K562 (cell line): ENCODE data around the gene GPRIN3. TPM values are rescaled to one million over a fixed set of nuclear protein-coding genes. Genes with fewer than 3 reads are reported as not detected.

Experiments
- ATAC-seq: fragments of 200-7000 bp; cut with Tn5 transposase; 3 replicates; pipeline ENCODE4 v1.9.1; 2020; ENCODE audit warnings: moderate library complexity
- BruUV-seq: library from RNA; stranded (reverse); fragments of 400-500 nt; replicated peaks from 2 replicates; lab custom pipeline; 2021; lab: Mats Ljungman, UMichigan
- CTCF ChIA-PET: fragments of 300-600 bp; formaldehyde crosslinking; extraction: SDS; loops from one replicate; lab custom pipeline; 2021; ENCODE audit warnings: low intra/inter-chr PET ratio; lab: Yijun Ruan, JAX
- POLR2A ChIA-PET: fragments of 300-600, 350-650 bp; sonication (Branson Sonifier 250); formaldehyde crosslinking; extraction: SDS; loops from one replicate; lab custom pipeline; 2021; ENCODE audit warnings: antibody characterized with exemption, inconsistent platforms; lab: Yijun Ruan, JAX
- DNase-seq, 4 experiments: peaks; one replicate each; pipeline versions ENCODE4 v3.0.0 to v3.0.0-alpha.2; 2011 to 2018; ENCODE audit warnings: low spot score in 3 of 4, mixed read lengths in 3 of 4; ENCODE audit errors: extremely low read depth in 1 of 4
- FAIRE-seq: peaks from 2 replicates; lab custom pipeline; 2011; peaks lifted over from hg19 to GRCh38; lab: Jason Lieb, UNC
- H2AFZ ChIP-seq: 2 replicates; pipeline ENCODE4 v1.6.0; 2011; ENCODE audit warnings: low read depth, low read length, control low read depth, inconsistent platforms
- H3K27ac ChIP-seq: fragments of 200-600 bp; 3 replicates; pipeline ENCODE4 v1.8.0; 2011; ENCODE audit warnings: low read depth, mild to moderate bottlenecking, control low read depth, inconsistent platforms, low read length, moderate library complexity, mixed read lengths; ENCODE audit errors: extremely low read depth
- H3K27me3 ChIP-seq, 2 experiments: fragments of 300-600 bp in 1 of 2; 2 replicates in 1 of 2; 3 replicates in 1 of 2; pipeline versions ENCODE4 v1.6.0 to v1.8.0; 2011; ENCODE audit warnings: inconsistent platforms in 2 of 2, low read length in 2 of 2, mild to moderate bottlenecking in 1 of 2, mixed read lengths in 1 of 2, moderate library complexity in 1 of 2; ENCODE audit not compliant: control insufficient read depth in 2 of 2, insufficient read depth in 2 of 2
- H3K36me3 ChIP-seq: fragments of 300-600 bp; 3 replicates; pipeline ENCODE4 v1.8.0; 2011; ENCODE audit warnings: mild to moderate bottlenecking, low read length, inconsistent platforms; ENCODE audit not compliant: control insufficient read depth, insufficient read depth
- H3K4me1 ChIP-seq, 2 experiments: fragments of 200-600 bp in 1 of 2; replicated peaks in 1 of 2; 2 replicates in 1 of 2; 3 replicates in 1 of 2; pipeline versions ENCODE4 v1.5.1 to v1.8.0; 2011; ENCODE audit warnings: inconsistent platforms in 2 of 2, low read length in 2 of 2, mild to moderate bottlenecking in 1 of 2, mixed read lengths in 1 of 2, moderate library complexity in 1 of 2; ENCODE audit not compliant: control insufficient read depth in 2 of 2, insufficient read depth in 2 of 2
- H3K4me2 ChIP-seq: 2 replicates; pipeline ENCODE4 v1.6.1; 2011; ENCODE audit warnings: low read length, control low read depth, inconsistent platforms, mixed read lengths; ENCODE audit not compliant: insufficient read depth
- H3K4me3 ChIP-seq: fragments of 200-600 bp; sonication (generic), shearing (Covaris generic); 2 replicates; pipeline ENCODE4 v1.5.1; 2016; ENCODE audit warnings: control low read depth, inconsistent platforms
- H3K79me2 ChIP-seq: fragments of 200-600 bp; 3 replicates; pipeline ENCODE4 v1.8.0; 2011; ENCODE audit warnings: low read length, inconsistent platforms; ENCODE audit not compliant: control insufficient read depth, insufficient read depth
- H3K9ac ChIP-seq, 2 experiments: 2 replicates each; pipeline versions ENCODE4 v1.6.0 to v1.6.1; 2011; ENCODE audit warnings: low read depth in 2 of 2, low read length in 2 of 2, control low read depth in 1 of 2, inconsistent platforms in 1 of 2, mild to moderate bottlenecking in 1 of 2, mixed read lengths in 1 of 2; ENCODE audit not compliant: insufficient read depth in 1 of 2
- H3K9me1 ChIP-seq: one replicate; pipeline ENCODE4 v1.6.0; 2011; ENCODE audit warnings: inconsistent platforms, mild to moderate bottlenecking, low read length, moderate library complexity; ENCODE audit not compliant: control insufficient read depth, insufficient read depth
- H3K9me3 ChIP-seq: replicated peaks from 2 replicates; pipeline ENCODE4 v1.5.1; 2011; ENCODE audit warnings: low read depth, low read length, inconsistent platforms; ENCODE audit not compliant: control insufficient read depth, insufficient read depth
- H4K20me1 ChIP-seq: replicated peaks from 2 replicates; pipeline ENCODE4 v1.6.1; 2011; ENCODE audit warnings: low read length, inconsistent platforms, mixed read lengths; ENCODE audit not compliant: control insufficient read depth, insufficient read depth
- ARID4B ChIP-seq: sonication (generic); formaldehyde crosslinking; IDR thresholded peaks from 2 replicates; pipeline ENCODE4 v1.8.0; 2022; ENCODE audit warnings: mild to moderate bottlenecking, missing genetic modification reagents
- CTCFL ChIP-seq: IDR thresholded peaks from 2 replicates; pipeline ENCODE4 v1.6.1; 2011; ENCODE audit warnings: borderline replicate concordance, low read depth, mild to moderate bottlenecking, moderate library complexity, low read length; ENCODE audit not compliant: insufficient read depth, poor library complexity, severe bottlenecking
- E2F1 ChIP-seq: sonication (generic); formaldehyde crosslinking; IDR thresholded peaks from 2 replicates; pipeline ENCODE4 v1.8.1; 2023; ENCODE audit warnings: mild to moderate bottlenecking, missing genetic modification reagents, moderate library complexity
- FOXM1 ChIP-seq, 2 experiments: fragments of 450-650 bp in 1 of 2; sonication (generic) in 1 of 2; formaldehyde crosslinking in 1 of 2; IDR thresholded peaks; 2 replicates each; pipeline versions ENCODE4 v1.6.1 to v1.9.0; 2017 to 2022; ENCODE audit warnings: low read depth in 2 of 2, mild to moderate bottlenecking in 2 of 2, missing genetic modification reagents in 1 of 2, moderate library complexity in 1 of 2
- NR4A1 ChIP-seq, 2 experiments: fragments of 250-450 bp in 1 of 2; fragments of 450-650 bp in 1 of 2; sonication (Bioruptor Pico) in 1 of 2; IDR thresholded peaks; 2 replicates each; pipeline versions ENCODE4 v1.4.0 to v1.6.1; 2016 to 2020; ENCODE audit warnings: mild to moderate bottlenecking in 2 of 2, missing compliant biosample characterization in 1 of 2, missing genetic modification characterization in 1 of 2, moderate library complexity in 1 of 2
- NRF1 ChIP-seq, 2 experiments: fragments of 450-650 bp; IDR thresholded peaks in 1 of 2; conservative IDR thresholded peaks in 1 of 2; 2 replicates each; pipeline ENCODE4 v1.6.1; 2014; ENCODE audit warnings: mild to moderate bottlenecking in 2 of 2
- SMARCA5 ChIP-seq: fragments of 450-650 bp; IDR thresholded peaks from 2 replicates; pipeline ENCODE4 v1.6.1; 2016
- STAG1 ChIP-seq: sonication (generic); formaldehyde crosslinking; IDR thresholded peaks from 2 replicates; pipeline ENCODE4 v1.5.0; 2020; ENCODE audit warnings: missing genetic modification reagents, borderline replicate concordance
- TRIM28 ChIP-seq: fragments of 450-650 bp; IDR thresholded peaks from 2 replicates; pipeline ENCODE4 v1.6.1; 2017
- XRCC4 ChIP-seq: IDR thresholded peaks from one replicate; pipeline ENCODE4 v1.6.1; 2011; ENCODE audit not compliant: insufficient read depth, insufficient read length; ENCODE audit errors: extremely low read depth
- ZKSCAN8 ChIP-seq: fragments of 200-800 bp; sonication (Bioruptor generic); IDR thresholded peaks from 2 replicates; pipeline ENCODE4 v1.6.1; 2016; ENCODE audit warnings: missing genetic modification characterization, missing compliant biosample characterization
- ZNF561 ChIP-seq: fragments of 450-650 bp; formaldehyde crosslinking; conservative IDR thresholded peaks from 2 replicates; pipeline ENCODE4 v1.4.0; 2020; ENCODE audit warnings: mild to moderate bottlenecking, moderate library complexity
- WGBS: fragments of 100-300 bp; shearing (Covaris generic); methylation state at CpG from one replicate; pipeline ENCODE4 v1.1.6; 2016; ENCODE audit warnings: low coverage, mixed read lengths; ENCODE audit not compliant: insufficient coverage; ENCODE audit errors: missing lambda C conversion rate; 5-methylcytosine and 5-hydroxymethylcytosine counted together
- in situ Hi-C: fragments of 300-500 bp; cut with MboI; formaldehyde crosslinking; loops from 4 replicates; pipeline ENCODE4 v1.15.0; 2018; ENCODE audit warnings: inconsistent platforms, mixed read lengths
- intact Hi-C: fragments of 100-400 bp; cut with micrococcal nuclease; formaldehyde crosslinking; loops from 2 replicates; pipeline ENCODE4 v1.14.2; 2022
- polyA plus RNA-seq, 8 experiments: library from polyadenylated mRNA; depleted of rRNA in 4 of 8; stranded (reverse) in 5 of 8; unstranded in 3 of 8; fragments of >200 nt; fragmentation: Nextera tagmentation in 2 of 8; fragmentation: Illumina TruSeq in 1 of 8; extraction: Ambion mirVana in 2 of 8; extraction: Trizol in 1 of 8; gene quantifications; 2 replicates each; pipeline versions ENCODE4 v1.2.1 to v1.2.3, GENCODE V29; 2011 to 2014; ENCODE audit warnings: inconsistent platforms in 1 of 8, missing spikeins in 1 of 8
- total RNA-seq, 7 experiments: library from RNA; depleted of rRNA in 6 of 7; stranded (reverse); fragments of >200 nt in 6 of 7; fragmentation: Illumina TruSeq in 2 of 7; extraction: Trizol in 2 of 7; gene quantifications; 2 replicates each; pipeline versions ENCODE4 v1.2.1 to v1.2.3, GENCODE V29; 2011 to 2021; ENCODE audit warnings: low replicate concordance in 1 of 7

Gene GPRIN3
- total and polyA plus RNA-seq, 9 of the 15 experiments (the other 6 are each of a cell fraction or from before 2014, with no cell fraction given) = 0.02 TPM; not detected in 8

GRCh38 chr4:89356086-89356485 lies 48.5 kb upstream of the GPRIN3 start:
- Histone ChIP-seq H3K4me3 (no peak overlapping the region), H2AFZ (no peak overlapping the region), H3K9me1 (no peaks in the 10 kb centered on the region), H4K20me1 (no peaks in the 10 kb centered on the region), H3K36me3 (no peaks in the 10 kb centered on the region), H3K79me2 (no peaks in the 10 kb centered on the region), H3K4me1 (no peaks in the 10 kb centered on the region), H3K9me3 (no peaks in the 10 kb centered on the region), H3K4me2 (no peak overlapping the region), H3K27me3 (no peaks in the 10 kb centered on the region), H3K27ac (no peak overlapping the region), H3K9ac (no peak overlapping the region)
- no TSS peak for BruUV-seq
- ChIA-PET CTCF (no interaction called here), POLR2A (no interaction called here)
- in situ Hi-C loops = no loop called here
- 0% methylated on average over 1 of the region's 1 CpG for WGBS
- no peak for FAIRE-seq
- intact Hi-C loops = no loop called here
- no peak for ATAC-seq
- no peak for DNase-seq
- no peak for TF ChIP-seq FOXM1 (IDR thresholded peaks at IDR 0.05; ENCODE audit: low read depth)
- TF ChIP-seq FOXM1 (CRISPR knock-in tag; IDR thresholded peaks at IDR 0.05; ENCODE audit: low read depth) = no peak
- TF ChIP-seq ZNF561 (CRISPR knock-in tag) = no peak
- TF ChIP-seq TRIM28 = no peak
- no peak for TF ChIP-seq ARID4B (CRISPR knock-in tag)
- TF ChIP-seq STAG1 (CRISPR knock-in tag) = no peak
- no peak for TF ChIP-seq E2F1 (CRISPR knock-in tag)
- no peak for TF ChIP-seq XRCC4
- no peak for TF ChIP-seq ZKSCAN8 (CRISPR knock-in tag)
- no peak for TF ChIP-seq NRF1 (conservative IDR thresholded peaks at IDR 0.05 in 1 of 2, IDR thresholded peaks at IDR 0.05 in 1 of 2)
- TF ChIP-seq CTCFL = no peak
- TF ChIP-seq NR4A1 (CRISPR knock-in tag; IDR thresholded peaks at IDR 0.05) = no peak
- no peak for TF ChIP-seq NR4A1 (tag; IDR thresholded peaks at IDR 0.05)
- TF ChIP-seq SMARCA5 = no peak
